ENCODE results near the gene GPBAR1.
A peak's percentile ranks its signal among the peaks of the same experiment; 100 is the strongest.

GPBAR1 gene

GRCh38 chr2:218244665-218245064, 16.1 kb upstream of the GPBAR1 start:
- no peak for DNase-seq

GRCh38 chr2:218245214-218245613, 15.6 kb upstream of the GPBAR1 start:
- no peak for DNase-seq

GRCh38 chr2:218249691-218250090, 11.1 kb upstream of the GPBAR1 start:
- no peak for DNase-seq

- no peak for DNase-seq
Observed at GRCh38 chr2:218252509-218253231, 8.1 kb upstream of the GPBAR1 start.

- no peak for DNase-seq
Observed at GRCh38 chr2:218253232-218253625, 7.6 kb upstream of the GPBAR1 start.

- DNase-seq: no peak
Observed at GRCh38 chr2:218255446-218255845, 5.4 kb upstream of the GPBAR1 start.

- no peak for DNase-seq
Observed at GRCh38 chr2:218256612-218257350, 4.0 kb upstream of the GPBAR1 start.

GRCh38 chr2:218257390-218257981, 3.3 kb upstream of the GPBAR1 start:
- peak; percentile 22 to 36 (median 30) for DNase-seq

GRCh38 chr2:218259099-218259961, 1.5 kb upstream of the GPBAR1 start:
- DNase-seq: no peak

- DNase-seq: no peak
Observed at GRCh38 chr2:218260166-218260565, 649 bp upstream of the GPBAR1 start.

GRCh38 chr2:218261423-218262236, 815 bp downstream of the GPBAR1 start:
- DNase-seq: no peak

- no peak for DNase-seq
Observed at GRCh38 chr2:218262237-218262600, 1.4 kb downstream of the GPBAR1 start.

GRCh38 chr2:218262631-218263586, 2.1 kb downstream of the GPBAR1 start:
- no peak for DNase-seq

- DNase-seq: no peak
Observed at GRCh38 chr2:218263817-218264641, 3.2 kb downstream of the GPBAR1 start.

- DNase-seq: no peak
Observed at GRCh38 chr2:218264773-218265561, 4.2 kb downstream of the GPBAR1 start.

GRCh38 chr2:218265626-218266025, 4.8 kb downstream of the GPBAR1 start:
- no peak for DNase-seq

GRCh38 chr2:218266316-218266979, 5.6 kb downstream of the GPBAR1 start:
- no peak for DNase-seq

GRCh38 chr2:218267259-218267658, 6.4 kb downstream of the GPBAR1 start:
- no peak for DNase-seq
